Right atrium auricular region (tissue), 2 donors: ENCODE results near the gene CSNK1G3. TPM values are rescaled to one million over a fixed set of nuclear protein-coding genes. Genes with fewer than 3 reads are reported as not detected.
A peak's percentile ranks its signal among the peaks of the same experiment; 100 is the strongest.

Experiments used
- DNase-seq: peaks from one replicate; pipeline ENCODE4 v3.0.0-alpha.2; 2019; ENCODE audit warnings: low spot score
- H3K27ac ChIP-seq, 2 donors: fragments of 200-600 bp; sonication (generic); 1 replicate in 1 of 2; 2 replicates in 1 of 2; pipeline ENCODE4 v1.5.1; 2016 to 2019
- H3K27me3 ChIP-seq, 2 donors: fragments of 200-600 bp; sonication (generic); one replicate each; pipeline versions ENCODE4 v1.5.1 to v1.6.0; 2017 to 2019
- H3K36me3 ChIP-seq: fragments of 200-600 bp; sonication (generic); one replicate; pipeline ENCODE4 v1.5.1; 2016
- H3K4me1 ChIP-seq, 2 donors: fragments of 200-600 bp; sonication (generic); one replicate each; pipeline versions ENCODE4 v1.5.1 to v1.6.0; 2017 to 2019
- H3K4me3 ChIP-seq, 2 donors: fragments of 200-600 bp; sonication (generic); 1 replicate in 1 of 2; 2 replicates in 1 of 2; pipeline ENCODE4 v1.5.1; 2017 to 2019; ENCODE audit warnings: mild to moderate bottlenecking in 1 of 2, moderate library complexity in 1 of 2
- H3K9me3 ChIP-seq, 2 donors: fragments of 200-600 bp; sonication (generic); one replicate each; pipeline ENCODE4 v1.5.1; 2019
- CTCF ChIP-seq, 2 donors: fragments of 200-600 bp; sonication (generic); IDR thresholded peaks; one replicate each; pipeline ENCODE4 v1.5.1; 2019; ENCODE audit warnings: antibody characterized with exemption in 2 of 2
- total RNA-seq, 2 donors: library from RNA; depleted of rRNA; stranded (reverse); fragments of >200 nt; gene quantifications; one replicate each; pipeline ENCODE4 v1.1.0, GENCODE V29; 2016

The CSNK1G3 gene
- total RNA-seq, 2 donors from 2014 or later, result 28.1 to 28.9 TPM

DNA sequence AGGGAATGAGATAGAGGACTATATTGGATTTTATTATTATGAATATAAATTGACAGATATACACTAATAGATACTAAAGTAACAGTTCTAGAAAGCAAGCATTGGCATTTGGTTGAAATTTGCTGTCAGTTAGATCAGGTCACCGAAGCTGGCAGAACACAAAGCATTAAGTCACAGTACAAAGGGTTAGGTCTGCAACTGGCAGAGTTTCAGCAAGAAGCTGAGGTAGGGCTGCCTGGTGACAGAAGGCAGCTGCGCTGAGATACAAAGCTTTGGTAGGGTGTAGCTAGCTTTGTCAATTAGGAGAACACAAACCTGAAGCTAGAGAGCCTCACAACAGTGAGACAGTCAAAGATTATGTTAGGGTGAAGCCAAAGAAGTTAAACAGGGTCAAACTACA, 6.3 kb upstream of the CSNK1G3 start:
- Histone ChIP-seq H3K36me3 (no peaks in the 10 kb centered on the region), H3K9me3 (no peaks in the 10 kb centered on the region), H3K4me1 (no peaks in the 10 kb centered on the region), H3K27ac (no peak overlapping the region), H3K27me3 (no peaks in the 10 kb centered on the region), H3K4me3 (no peak overlapping the region)
- TF ChIP-seq CTCF (IDR thresholded peaks at IDR 0.05), result no peak
- no peak for DNase-seq

DNA sequence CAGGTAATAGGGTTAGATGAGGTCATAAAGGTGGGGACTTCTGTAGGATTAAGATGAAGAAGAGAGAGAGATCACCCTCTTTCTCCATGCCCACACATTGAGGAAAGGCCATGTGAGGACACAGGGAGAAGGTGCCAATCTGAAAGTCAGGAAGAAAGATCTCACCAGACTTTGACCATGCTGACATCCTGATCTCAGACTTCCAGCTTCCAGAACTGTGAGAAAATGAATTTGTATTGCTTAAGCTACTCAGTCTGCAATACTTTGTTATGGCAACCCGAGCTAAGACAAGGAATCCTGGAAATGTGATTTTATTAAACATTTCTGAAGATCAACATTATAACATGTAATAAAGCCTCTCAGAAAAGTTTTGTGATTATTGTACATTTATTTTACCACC, 3.5 kb upstream of the CSNK1G3 start:
- Histone ChIP-seq H3K36me3 (no peaks in the 10 kb centered on the region), H3K27me3 (no peaks in the 10 kb centered on the region)
- DNase-seq, result no peak

GRCh38 chr5:123511290-123511647, 708 bp upstream of the CSNK1G3 start:
- no peak for TF ChIP-seq CTCF (IDR thresholded peaks at IDR 0.05)
- no peaks in the 10 kb centered on the region for H3K27me3 ChIP-seq
- H3K4me1 ChIP-seq, result peaks cover 0 to 22% of the 10 kb centered on the region in 2 donors
- H3K9me3 ChIP-seq, result no peaks in the 10 kb centered on the region
- DNase-seq, result no peak
- peak overlapping the region; percentile 89 to 91 for H3K27ac ChIP-seq
- H3K36me3 ChIP-seq, result no peaks in the 10 kb centered on the region
- peak overlapping the region; percentile 77 to 93 for H3K4me3 ChIP-seq

More for the DNA sequence above, 3.5 kb upstream of the CSNK1G3 start:
- TF ChIP-seq CTCF (IDR thresholded peaks at IDR 0.05), result no peak
- Histone ChIP-seq H3K27ac (peak overlapping the region in 1 of 2 donors; percentile 3), H3K9me3 (no peaks in the 10 kb centered on the region), H3K4me1 (peaks cover 0 to 9% of the 10 kb centered on the region in 2 donors), H3K4me3 (no peak overlapping the region)

- DNase-seq, result no peak
- no peak for TF ChIP-seq CTCF (IDR thresholded peaks at IDR 0.05)
- Histone ChIP-seq H3K9me3 (no peaks in the 10 kb centered on the region), H3K27ac (peak overlapping the region; percentile 89 to 91), H3K27me3 (no peaks in the 10 kb centered on the region), H3K36me3 (no peaks in the 10 kb centered on the region), H3K4me1 (peaks cover 0 to 22% of the 10 kb centered on the region in 2 donors), H3K4me3 (peak overlapping the region; percentile 77 to 93)
Observed at GRCh38 chr5:123512611-123513461, 859 bp downstream of the CSNK1G3 start.

DNA sequence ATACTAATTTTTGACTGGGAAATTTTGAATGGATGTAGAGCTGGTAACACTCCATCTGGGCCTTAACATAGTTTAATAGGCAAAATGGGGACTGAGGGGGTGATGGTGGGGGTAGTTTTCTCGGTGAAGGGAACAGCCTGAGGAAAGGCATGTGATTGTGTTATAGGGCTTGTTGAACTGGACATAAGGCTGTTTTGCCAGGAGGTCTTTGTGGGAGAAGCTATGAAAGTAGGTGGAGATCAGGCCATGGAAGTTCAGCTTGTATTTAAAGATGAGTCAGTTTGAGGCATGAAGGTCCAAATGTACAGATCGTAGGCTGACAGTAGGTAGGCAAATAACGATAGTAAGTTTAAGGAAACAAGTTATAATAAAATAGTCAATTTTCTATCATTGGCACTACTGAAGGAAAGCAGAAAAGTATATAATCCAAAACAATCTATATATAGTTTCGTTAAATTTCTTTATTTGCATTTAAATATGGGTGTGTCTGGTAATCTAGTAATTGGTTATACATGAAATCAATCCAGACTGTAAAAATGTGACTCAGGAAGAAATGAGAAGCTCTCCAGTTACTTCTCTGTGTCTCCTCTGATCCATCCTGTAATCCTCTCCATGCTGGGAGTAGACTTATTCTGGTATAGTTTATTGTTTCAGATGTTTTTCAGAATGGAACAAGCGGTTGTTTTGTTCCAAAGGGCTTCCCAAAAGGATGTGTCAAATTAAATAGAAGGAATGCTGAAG, 2.8 kb downstream of the CSNK1G3 start:
- no peak for DNase-seq
- Histone ChIP-seq H3K36me3 (no peaks in the 10 kb centered on the region), H3K9me3 (no peaks in the 10 kb centered on the region), H3K27me3 (no peaks in the 10 kb centered on the region), H3K4me3 (no peak overlapping the region), H3K27ac (no peak overlapping the region), H3K4me1 (peaks cover 0 to 22% of the 10 kb centered on the region in 2 donors)
- no peak for TF ChIP-seq CTCF (IDR thresholded peaks at IDR 0.05)
